WTC11 (cell line): Measurements from ENCODE around the gene CAMK2B. TPM values are rescaled to one million over a fixed set of nuclear protein-coding genes. Genes with fewer than 3 reads are reported as not detected.

Source experiments
- ATAC-seq: fragments of 200-7000 bp; cut with Tn5 transposase; 2 replicates; pipeline ENCODE4 v1.10.0; 2021; ENCODE audit warnings: mild to moderate bottlenecking, moderate library complexity
- CTCF ChIA-PET: fragments of 300-600 bp; sonication (Branson Sonifier 250); formaldehyde crosslinking; loops from one replicate; lab custom pipeline; 2021; ENCODE audit warnings: antibody characterized with exemption; lab: Charles Lee
- POLR2A ChIA-PET: fragments of 350-600 bp; sonication (Branson Sonifier 250); formaldehyde crosslinking; loops from one replicate; lab custom pipeline; 2021; ENCODE audit warnings: antibody characterized with exemption; lab: Charles Lee
- DNase-seq: peaks from one replicate; pipeline ENCODE4 v3.0.0; 2021; ENCODE audit warnings: low spot score
- H3K27ac Mint-ChIP-seq: 2 replicates; pipeline ENCODE4 v1.8.0; 2021; ENCODE audit warnings: mixed read lengths
- H3K27me3 Mint-ChIP-seq: 2 replicates; pipeline ENCODE4 v1.8.0; 2021; ENCODE audit warnings: low read depth, mild to moderate bottlenecking, moderate library complexity, mixed read lengths
- H3K36me3 Mint-ChIP-seq: 2 replicates; pipeline ENCODE4 v1.8.0; 2021; ENCODE audit warnings: mixed read lengths
- H3K4me1 Mint-ChIP-seq: 2 replicates; pipeline ENCODE4 v1.8.0; 2022; ENCODE audit warnings: mixed read lengths
- H3K4me3 Mint-ChIP-seq: 2 replicates; pipeline ENCODE4 v1.8.0; 2021; ENCODE audit warnings: mild to moderate bottlenecking, moderate library complexity, mixed read lengths
- H3K9me3 Mint-ChIP-seq: 2 replicates; pipeline ENCODE4 v1.8.0; 2021; ENCODE audit warnings: mixed read lengths
- AR ChIP-seq: fragments of 250-450 bp; sonication (Bioruptor Pico); IDR thresholded peaks from 2 replicates; pipeline ENCODE4 v1.9.0; 2021; ENCODE audit warnings: mild to moderate bottlenecking
- FOXP1 ChIP-seq: sonication (generic); formaldehyde crosslinking; IDR thresholded peaks from 2 replicates; pipeline ENCODE4 v1.8.0; 2022; ENCODE audit warnings: missing genetic modification reagents, mild to moderate bottlenecking, moderate library complexity, borderline replicate concordance
- GTF2I ChIP-seq: fragments of 250-450 bp; sonication (Bioruptor Pico); conservative IDR thresholded peaks from 2 replicates; pipeline ENCODE4 v1.4.0; 2021; ENCODE audit warnings: mild to moderate bottlenecking
- NR1H2 ChIP-seq: sonication (generic); formaldehyde crosslinking; IDR thresholded peaks from 2 replicates; pipeline ENCODE4 v1.9.0; 2021; ENCODE audit warnings: mild to moderate bottlenecking, moderate library complexity, missing genetic modification reagents
- NR2C2 ChIP-seq: sonication (generic); formaldehyde crosslinking; IDR thresholded peaks from 2 replicates; pipeline ENCODE4 v1.8.0; 2022; ENCODE audit warnings: mild to moderate bottlenecking, missing genetic modification reagents
- PRRX2 ChIP-seq: fragments of 250-450 bp; sonication (Bioruptor Pico); IDR thresholded peaks from 2 replicates; pipeline ENCODE4 v1.8.0; 2021; ENCODE audit warnings: mild to moderate bottlenecking
- SMAD3 ChIP-seq: sonication (generic); formaldehyde crosslinking; IDR thresholded peaks from 2 replicates; pipeline ENCODE4 v1.8.0; 2022; ENCODE audit warnings: missing genetic modification reagents, mild to moderate bottlenecking, borderline replicate concordance
- TP53 ChIP-seq: sonication (generic); formaldehyde crosslinking; IDR thresholded peaks from 2 replicates; pipeline ENCODE4 v1.8.1; 2023; ENCODE audit warnings: mild to moderate bottlenecking, missing genetic modification reagents
- USF1 ChIP-seq: sonication (generic); formaldehyde crosslinking; IDR thresholded peaks from 2 replicates; pipeline ENCODE4 v1.8.0; 2022; ENCODE audit warnings: mild to moderate bottlenecking, missing genetic modification reagents
- ZNF396 ChIP-seq: fragments of 250-450 bp; sonication (Bioruptor Pico); IDR thresholded peaks from 2 replicates; pipeline ENCODE4 v1.8.0; 2021; ENCODE audit warnings: mild to moderate bottlenecking, moderate library complexity, borderline replicate concordance
- total RNA-seq: library from RNA; stranded (reverse); gene quantifications from 3 replicates; pipeline ENCODE4 v1.2.3, GENCODE V29; 2021
- TF ChIP-seq, protein P1 (sequence below): sonication (generic); formaldehyde crosslinking; IDR thresholded peaks from 2 replicates; pipeline ENCODE4 v1.8.0; 2022; ENCODE audit warnings: mild to moderate bottlenecking, missing genetic modification reagents
- TF ChIP-seq, protein P2 (sequence below): sonication (generic); formaldehyde crosslinking; IDR thresholded peaks from 2 replicates; pipeline ENCODE4 v1.8.0; 2022; ENCODE audit warnings: missing genetic modification reagents
- TF ChIP-seq, protein P3 (sequence below): fragments of 250-450 bp; sonication (Bioruptor Pico); IDR thresholded peaks from 2 replicates; pipeline ENCODE4 v1.9.0; 2021; ENCODE audit warnings: moderate library complexity, mild to moderate bottlenecking, inconsistent platforms, borderline replicate concordance

CAMK2B gene
- total RNA-seq, 1 experiment from 2014 or later = 0.44 TPM

GRCh38 chr7:44372560-44373417 is 47.4 kb upstream of the CAMK2B start:
- H3K4me3 Mint-ChIP-seq = no peak overlapping the region
- peaks cover 13% of the 10 kb centered on the region for H3K27me3 Mint-ChIP-seq
- H3K9me3 Mint-ChIP-seq = no peaks in the 10 kb centered on the region
- ChIA-PET CTCF (interaction anchor here (3.7 kb wide), 1 partner anchor 24 kb away, joined by 17 read pairs; no protein-coding TSS in a partner anchor), POLR2A (no interaction called here)
- no peak for DNase-seq
- TF ChIP-seq ZNF396 (CRISPR knock-in tag) (no peak), NR1H2 (CRISPR knock-in tag) (no peak), SMAD3 (CRISPR knock-in tag) (no peak), GTF2I (CRISPR knock-in tag) (no peak)
- TF ChIP-seq, protein P1, sequence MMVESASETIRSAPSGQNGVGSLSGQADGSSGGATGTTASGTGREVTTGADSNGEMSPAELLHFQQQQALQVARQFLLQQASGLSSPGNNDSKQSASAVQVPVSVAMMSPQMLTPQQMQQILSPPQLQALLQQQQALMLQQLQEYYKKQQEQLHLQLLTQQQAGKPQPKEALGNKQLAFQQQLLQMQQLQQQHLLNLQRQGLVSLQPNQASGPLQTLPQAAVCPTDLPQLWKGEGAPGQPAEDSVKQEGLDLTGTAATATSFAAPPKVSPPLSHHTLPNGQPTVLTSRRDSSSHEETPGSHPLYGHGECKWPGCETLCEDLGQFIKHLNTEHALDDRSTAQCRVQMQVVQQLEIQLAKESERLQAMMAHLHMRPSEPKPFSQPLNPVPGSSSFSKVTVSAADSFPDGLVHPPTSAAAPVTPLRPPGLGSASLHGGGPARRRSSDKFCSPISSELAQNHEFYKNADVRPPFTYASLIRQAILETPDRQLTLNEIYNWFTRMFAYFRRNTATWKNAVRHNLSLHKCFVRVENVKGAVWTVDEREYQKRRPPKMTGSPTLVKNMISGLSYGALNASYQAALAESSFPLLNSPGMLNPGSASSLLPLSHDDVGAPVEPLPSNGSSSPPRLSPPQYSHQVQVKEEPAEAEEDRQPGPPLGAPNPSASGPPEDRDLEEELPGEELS = no peak
- no peaks in the 10 kb centered on the region for H3K4me1 Mint-ChIP-seq
- H3K36me3 Mint-ChIP-seq = no peaks in the 10 kb centered on the region
- ATAC-seq = no peak
- H3K27ac Mint-ChIP-seq = no peak overlapping the region

GRCh38 chr7:44368885-44369284 is 43.5 kb upstream of the CAMK2B start:
- TF ChIP-seq PRRX2 (no peak), TP53 (CRISPR knock-in tag) (no peak), USF1 (CRISPR knock-in tag) (no peak), FOXP1 (no peak), AR (CRISPR knock-in tag) (no peak), NR2C2 (CRISPR knock-in tag) (no peak)
- TF ChIP-seq, protein P2, sequence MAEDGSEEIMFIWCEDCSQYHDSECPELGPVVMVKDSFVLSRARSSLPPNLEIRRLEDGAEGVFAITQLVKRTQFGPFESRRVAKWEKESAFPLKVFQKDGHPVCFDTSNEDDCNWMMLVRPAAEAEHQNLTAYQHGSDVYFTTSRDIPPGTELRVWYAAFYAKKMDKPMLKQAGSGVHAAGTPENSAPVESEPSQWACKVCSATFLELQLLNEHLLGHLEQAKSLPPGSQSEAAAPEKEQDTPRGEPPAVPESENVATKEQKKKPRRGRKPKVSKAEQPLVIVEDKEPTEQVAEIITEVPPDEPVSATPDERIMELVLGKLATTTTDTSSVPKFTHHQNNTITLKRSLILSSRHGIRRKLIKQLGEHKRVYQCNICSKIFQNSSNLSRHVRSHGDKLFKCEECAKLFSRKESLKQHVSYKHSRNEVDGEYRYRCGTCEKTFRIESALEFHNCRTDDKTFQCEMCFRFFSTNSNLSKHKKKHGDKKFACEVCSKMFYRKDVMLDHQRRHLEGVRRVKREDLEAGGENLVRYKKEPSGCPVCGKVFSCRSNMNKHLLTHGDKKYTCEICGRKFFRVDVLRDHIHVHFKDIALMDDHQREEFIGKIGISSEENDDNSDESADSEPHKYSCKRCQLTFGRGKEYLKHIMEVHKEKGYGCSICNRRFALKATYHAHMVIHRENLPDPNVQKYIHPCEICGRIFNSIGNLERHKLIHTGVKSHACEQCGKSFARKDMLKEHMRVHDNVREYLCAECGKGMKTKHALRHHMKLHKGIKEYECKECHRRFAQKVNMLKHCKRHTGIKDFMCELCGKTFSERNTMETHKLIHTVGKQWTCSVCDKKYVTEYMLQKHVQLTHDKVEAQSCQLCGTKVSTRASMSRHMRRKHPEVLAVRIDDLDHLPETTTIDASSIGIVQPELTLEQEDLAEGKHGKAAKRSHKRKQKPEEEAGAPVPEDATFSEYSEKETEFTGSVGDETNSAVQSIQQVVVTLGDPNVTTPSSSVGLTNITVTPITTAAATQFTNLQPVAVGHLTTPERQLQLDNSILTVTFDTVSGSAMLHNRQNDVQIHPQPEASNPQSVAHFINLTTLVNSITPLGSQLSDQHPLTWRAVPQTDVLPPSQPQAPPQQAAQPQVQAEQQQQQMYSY (CRISPR knock-in tag) = no peak
- TF ChIP-seq, protein P3, sequence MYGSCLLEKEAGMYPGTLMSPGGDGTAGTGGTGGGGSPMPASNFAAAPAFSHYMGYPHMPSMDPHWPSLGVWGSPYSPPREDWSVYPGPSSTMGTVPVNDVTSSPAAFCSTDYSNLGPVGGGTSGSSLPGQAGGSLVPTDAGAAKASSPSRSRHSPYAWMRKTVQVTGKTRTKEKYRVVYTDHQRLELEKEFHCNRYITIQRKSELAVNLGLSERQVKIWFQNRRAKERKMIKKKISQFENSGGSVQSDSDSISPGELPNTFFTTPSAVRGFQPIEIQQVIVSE (CRISPR knock-in tag) = no peak
- ATAC-seq = no peak

More at GRCh38 chr7:44368885-44369284, 43.5 kb upstream of the CAMK2B start:
- Mint-ChIP-seq H3K36me3 (no peaks in the 10 kb centered on the region), H3K4me3 (no peak overlapping the region), H3K9me3 (no peaks in the 10 kb centered on the region), H3K27ac (no peak overlapping the region), H3K27me3 (peaks cover 10% of the 10 kb centered on the region; the same call in 1 of the 2 replicates), H3K4me1 (no peaks in the 10 kb centered on the region)
- DNase-seq = no peak
- CTCF ChIA-PET = interaction anchor here (1.3 to 3.9 kb wide), 3 partner anchors 9 to 128 kb away, joined by 4 to 50 read pairs (median 27); no protein-coding TSS in a partner anchor
- POLR2A ChIA-PET = no interaction called here
